A172 (cell line): ENCODE data around the gene AADAC. TPM values are rescaled to one million over a fixed set of nuclear protein-coding genes. Genes with fewer than 3 reads are reported as not detected.
"Not testable (repeated sequence)": the region's sequence is repeated elsewhere in the genome, so short reads cannot be mapped to it uniquely, and the experiment has no call there.

Source experiments
- DNase-seq: peaks from one replicate; pipeline ENCODE4 v3.0.0-alpha.2; 2015; ENCODE audit warnings: low spot score
- total RNA-seq: library from RNA; depleted of rRNA; stranded (reverse); fragments of >200 nt; shearing (Covaris generic); gene quantifications from 2 replicates; pipeline ENCODE4 v1.2.3, GENCODE V29; 2014; rRNA removed

The AADAC gene, protein sequence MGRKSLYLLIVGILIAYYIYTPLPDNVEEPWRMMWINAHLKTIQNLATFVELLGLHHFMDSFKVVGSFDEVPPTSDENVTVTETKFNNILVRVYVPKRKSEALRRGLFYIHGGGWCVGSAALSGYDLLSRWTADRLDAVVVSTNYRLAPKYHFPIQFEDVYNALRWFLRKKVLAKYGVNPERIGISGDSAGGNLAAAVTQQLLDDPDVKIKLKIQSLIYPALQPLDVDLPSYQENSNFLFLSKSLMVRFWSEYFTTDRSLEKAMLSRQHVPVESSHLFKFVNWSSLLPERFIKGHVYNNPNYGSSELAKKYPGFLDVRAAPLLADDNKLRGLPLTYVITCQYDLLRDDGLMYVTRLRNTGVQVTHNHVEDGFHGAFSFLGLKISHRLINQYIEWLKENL
- total RNA-seq, result 2.3 and 2.8 TPM in 2 replicates

DNA sequence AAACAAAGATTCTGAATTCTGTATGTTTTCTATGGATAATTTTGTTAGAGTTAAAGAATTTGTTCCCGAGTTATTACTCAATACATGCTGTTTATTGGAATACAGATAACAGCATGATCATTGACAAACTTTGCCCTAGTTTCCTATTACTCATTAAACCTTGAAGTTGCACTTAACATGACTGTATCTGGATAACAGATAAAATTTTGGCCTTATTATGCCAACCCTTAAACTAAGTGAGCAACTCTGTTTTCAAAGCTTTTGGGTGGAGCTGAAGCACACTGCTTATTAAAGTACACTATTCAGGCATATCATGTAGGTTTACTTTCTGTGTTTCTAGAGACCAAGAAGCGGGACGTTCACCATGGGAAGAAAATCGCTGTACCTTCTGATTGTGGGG, at the start of gene AADAC:
AADAC (plus strand) TSS at position 318 of the 400 bp plus-strand sequence; CDS start at position 365, 47 bp downstream.
- no peak for DNase-seq

GRCh38 chr3:151764699-151765098, 49.2 kb upstream of the AADAC start:
- DNase-seq, result not testable (repeated sequence)

DNA sequence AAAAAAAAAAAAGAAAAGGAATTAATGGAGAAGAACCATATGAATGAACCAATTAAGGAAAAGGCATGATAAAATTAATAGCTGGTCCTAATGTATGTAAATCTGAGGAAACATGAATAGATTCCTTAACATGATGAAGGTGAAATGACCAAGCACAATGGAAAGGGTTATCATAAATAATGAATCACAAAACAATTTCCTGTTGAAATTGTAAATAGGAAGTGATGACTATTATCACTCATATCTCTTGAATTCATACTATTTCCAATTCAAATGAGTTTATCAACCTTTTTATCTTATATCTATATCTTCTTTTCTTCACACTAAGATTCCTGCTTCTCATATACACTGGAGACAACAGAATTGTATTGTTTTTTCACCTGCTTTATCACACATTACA, 48.2 kb upstream of the AADAC start:
- DNase-seq, result peak; percentile 43

DNA sequence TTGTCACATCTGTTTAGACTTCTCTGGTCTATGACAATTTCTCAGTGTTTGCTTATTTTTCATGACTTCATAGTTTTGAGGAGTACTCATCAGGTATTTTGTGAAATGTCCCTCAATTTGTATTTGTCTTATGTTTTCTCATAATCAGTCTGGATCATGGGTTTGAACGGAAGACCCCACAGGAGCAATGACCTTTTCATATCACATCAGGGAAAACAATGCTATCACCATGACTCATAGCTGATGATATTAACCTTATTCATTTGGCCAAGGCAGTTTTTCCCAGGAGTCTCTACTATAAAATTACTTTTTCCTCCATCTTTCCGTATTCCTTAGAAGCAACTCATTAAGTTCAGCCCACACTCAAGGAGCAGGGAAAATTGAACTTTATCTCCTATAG, 47.5 kb upstream of the AADAC start:
- DNase-seq, result peak; percentile 91

DNA sequence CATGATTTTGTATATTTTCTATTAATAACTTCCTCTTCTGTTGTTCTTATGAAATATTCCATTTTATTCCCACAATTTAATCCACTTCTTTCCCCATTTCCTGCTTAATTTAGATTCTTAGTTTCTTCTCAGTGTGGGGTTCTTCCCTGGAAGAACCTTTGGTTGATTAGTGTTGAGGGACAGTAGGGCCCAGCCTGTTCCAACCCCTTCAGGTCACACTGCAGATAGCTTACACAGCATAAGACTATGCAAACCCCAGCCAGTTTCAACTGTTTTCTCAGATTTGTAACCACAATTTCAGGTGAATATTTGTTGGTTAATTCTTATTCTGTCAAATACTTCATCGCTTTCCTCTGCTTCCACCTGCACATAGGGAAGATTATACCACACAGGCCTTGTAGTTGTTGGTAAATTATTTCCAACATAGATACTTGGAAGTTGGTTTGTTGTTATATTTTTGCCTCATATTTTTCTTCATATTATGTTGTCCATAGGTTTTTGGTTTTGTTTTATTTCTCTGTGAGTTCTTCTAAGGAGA, 45.5 kb upstream of the AADAC start:
- DNase-seq, result peak; percentile 50

GRCh38 chr3:151769175-151769574, 44.7 kb upstream of the AADAC start:
- no peak for DNase-seq

DNA sequence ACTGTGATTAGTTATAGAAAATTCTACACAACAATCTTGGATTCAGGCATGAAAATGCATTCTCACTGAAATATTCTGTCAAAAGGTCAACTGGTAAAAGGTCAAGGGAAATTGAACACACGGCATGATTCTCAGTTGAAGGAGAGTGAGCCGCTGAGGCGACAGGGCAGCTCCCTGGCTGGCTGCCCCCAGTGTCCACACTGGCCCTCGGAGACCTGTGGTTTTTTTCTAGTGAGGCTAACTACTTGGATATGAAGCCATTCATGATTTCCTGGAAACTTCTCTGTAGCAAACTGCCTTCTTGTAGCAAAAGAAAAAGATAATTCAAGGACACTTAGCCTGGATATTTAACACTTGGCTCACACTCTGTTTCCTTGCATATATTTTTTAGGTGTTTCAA, 43.0 kb upstream of the AADAC start:
- DNase-seq, result peak; percentile 54

DNA sequence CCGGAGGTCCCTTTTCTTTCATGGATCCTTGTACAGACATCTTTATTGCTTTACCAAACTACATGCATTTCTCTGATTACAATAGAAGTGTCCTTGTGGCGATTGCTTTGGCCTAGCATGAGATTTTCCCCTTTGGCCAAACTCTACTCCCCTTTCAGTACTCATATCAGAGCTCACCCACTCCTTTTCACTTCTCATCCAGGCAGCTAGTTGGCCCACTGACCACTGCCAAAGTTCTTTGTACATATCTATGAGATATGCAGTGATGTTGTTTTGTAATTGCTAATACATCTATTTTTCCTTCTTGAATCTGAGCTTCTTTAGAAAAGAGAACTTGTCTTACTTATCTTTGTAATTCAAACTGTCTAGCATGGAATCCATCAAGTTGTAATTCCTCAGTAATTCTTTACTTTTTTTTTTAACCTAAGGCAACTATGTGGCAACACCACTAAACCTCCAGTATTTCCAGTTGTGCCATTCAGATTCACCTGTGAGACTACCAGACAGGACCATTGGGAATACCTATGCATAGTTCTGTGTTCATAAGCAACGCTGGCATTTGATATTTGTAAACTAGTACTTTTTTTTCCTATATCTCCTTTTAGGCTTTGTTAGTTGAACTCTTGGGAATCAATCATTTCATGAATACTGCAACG, 41.0 kb upstream of the AADAC start:
- no peak for DNase-seq

GRCh38 chr3:151774235-151774634, 39.7 kb upstream of the AADAC start:
- no peak for DNase-seq

DNA sequence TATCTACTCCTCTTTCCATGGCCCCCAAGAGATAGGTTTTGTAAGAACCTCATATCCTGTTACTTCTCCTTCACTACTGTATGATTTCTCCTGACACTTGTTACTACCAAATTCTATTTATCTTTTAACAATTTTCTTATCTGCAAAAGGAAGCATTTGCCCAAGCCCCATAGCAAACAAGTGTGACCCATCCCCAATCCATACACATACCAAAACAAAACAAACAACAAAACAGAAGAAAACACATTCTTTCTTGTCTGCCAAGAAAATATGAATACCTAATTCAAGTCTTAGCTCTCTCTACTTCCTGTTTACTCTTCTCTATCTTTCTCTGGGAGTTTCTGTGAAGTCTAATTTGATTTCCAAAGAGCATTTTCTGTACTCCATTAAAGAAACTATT, 39.0 kb upstream of the AADAC start:
- no peak for DNase-seq

DNA sequence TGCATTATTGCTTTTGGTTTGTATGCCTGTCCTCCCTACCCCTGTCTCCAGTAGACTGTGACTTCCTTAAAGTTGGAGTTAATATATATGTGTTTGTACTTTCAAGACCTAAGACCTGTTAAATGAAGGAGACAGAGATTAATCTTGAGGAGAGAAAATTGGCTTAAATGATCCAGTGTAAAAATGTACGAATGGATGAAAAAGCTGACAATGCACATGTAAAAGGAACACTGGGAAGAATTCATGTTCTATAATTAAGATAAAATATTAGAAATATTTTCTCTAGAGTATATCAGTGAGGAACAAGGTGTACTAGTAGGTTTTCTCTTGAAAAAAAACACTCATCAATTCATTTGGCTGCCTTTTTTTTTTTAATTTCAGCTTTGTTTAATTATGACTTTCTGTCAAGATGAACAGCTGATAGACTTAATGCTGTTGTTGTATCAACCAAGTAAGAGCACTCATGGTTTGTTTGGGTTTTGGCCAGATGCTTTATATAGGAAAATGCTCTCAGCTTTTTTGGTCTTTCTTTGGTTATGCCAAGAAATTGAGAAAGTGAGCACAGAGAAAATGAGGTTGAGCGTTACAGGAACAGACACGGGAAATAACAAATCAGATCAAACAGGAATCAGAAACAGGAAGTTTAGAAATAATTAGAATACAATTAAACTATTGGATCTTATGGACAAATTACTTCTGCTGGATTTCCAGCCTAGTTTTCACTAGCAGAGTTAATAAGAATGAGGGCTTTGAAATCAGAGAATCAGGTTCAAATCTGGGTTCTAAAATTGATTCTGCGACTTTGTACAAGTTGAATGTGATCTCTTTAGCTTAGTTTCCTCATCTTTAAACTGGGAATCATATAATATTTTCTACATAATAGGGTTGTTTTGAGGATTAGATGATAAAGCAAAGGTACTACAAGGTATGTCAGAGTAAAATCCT, 38.3 kb upstream of the AADAC start:
- DNase-seq, result no peak

DNA sequence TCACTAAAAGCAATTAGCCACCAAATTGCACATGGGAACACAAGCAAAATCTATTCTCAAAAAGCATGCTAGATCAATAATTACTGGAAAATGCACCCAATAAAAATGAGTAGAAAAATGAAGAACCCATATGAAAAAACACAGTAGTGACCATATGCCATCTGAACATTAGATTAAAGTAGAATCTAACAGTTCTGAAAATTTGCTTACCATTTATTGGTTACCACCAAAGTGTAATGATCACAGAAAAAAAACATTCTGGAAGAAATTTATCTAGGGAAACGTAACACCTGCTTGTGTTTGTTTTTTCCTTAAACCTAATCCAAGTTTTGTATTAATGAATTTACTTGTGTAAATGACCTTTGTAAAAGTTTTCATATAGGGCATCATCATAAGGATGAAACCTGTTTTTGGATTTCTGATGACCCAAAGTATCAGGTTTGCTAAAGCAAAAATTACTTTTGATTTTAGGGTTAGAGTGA, 37.6 kb upstream of the AADAC start:
- no peak for DNase-seq

- no peak for DNase-seq
Observed at GRCh38 chr3:151777880-151778279, 36.0 kb upstream of the AADAC start.

DNA sequence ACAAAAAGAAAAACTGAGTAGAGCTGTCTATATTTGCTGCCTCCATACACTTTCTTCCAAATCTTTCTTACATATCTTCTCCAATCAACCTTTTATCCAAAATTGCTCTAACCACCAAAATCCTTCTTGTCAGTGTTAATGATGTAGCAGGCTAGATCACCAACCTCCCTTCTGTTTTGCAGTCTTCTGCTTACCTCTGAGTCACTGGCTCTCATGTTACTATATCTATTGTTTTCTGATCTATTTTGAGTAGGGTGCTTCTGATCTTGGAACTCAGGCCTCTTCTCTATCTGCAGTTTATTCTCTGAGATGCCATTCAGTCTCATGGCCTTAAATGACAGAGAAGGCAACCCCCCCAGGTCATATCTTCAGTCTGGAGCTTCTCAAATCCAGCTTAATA, 26.3 kb upstream of the AADAC start:
- DNase-seq, result no peak

- DNase-seq, result no peak
Observed at GRCh38 chr3:151788401-151788800, 25.5 kb upstream of the AADAC start.

DNA sequence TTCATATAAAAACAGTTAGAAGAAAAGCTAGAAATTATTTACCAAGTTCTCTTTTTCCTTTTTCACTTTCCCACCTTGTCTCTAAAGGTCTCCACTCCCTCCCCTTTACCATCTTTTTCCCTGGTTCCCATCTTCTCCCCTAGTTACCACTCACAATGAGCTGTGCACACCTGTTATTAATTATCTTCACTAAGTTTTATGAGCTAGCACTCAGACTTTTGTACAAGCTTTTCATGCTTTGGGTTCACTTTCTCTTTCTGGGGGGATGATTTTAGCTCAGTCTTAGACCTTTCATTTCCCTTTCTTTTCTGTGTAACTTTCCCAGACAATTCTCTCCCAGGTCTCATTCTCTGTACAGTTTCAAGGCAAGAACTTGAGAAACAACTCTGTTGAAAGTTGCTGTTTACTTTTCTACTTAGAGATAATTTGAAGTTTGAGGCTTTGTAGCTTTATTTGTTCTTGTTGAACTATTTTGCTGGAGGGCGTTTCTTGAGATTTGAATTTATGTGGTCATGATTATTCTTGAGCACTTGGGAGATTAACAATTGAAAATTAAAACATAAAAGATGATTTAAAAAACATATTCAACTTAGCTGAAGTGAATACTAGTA, 24.0 kb upstream of the AADAC start:
- DNase-seq, result no peak

DNA sequence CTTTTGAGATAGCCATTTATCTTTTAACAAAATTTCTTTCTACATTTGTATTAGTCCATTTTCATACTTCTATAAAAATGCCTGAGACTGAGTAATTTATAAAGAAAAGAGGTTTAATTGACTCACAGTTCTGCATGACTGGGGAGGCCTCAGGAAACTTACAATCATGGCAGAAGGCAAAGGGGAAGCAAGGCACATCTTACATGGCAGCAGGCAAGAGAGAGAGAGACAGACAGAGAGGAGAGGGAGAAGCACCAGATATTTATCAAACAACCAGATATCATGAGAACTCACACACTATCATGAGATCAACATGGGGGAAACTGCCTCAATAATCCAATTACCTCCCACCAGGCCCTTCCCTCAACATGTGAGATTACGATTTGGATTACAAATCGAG, 23.2 kb upstream of the AADAC start:
- not testable (repeated sequence) for DNase-seq

- DNase-seq, result no peak
Observed at GRCh38 chr3:151792411-151792810, 21.5 kb upstream of the AADAC start.

DNA sequence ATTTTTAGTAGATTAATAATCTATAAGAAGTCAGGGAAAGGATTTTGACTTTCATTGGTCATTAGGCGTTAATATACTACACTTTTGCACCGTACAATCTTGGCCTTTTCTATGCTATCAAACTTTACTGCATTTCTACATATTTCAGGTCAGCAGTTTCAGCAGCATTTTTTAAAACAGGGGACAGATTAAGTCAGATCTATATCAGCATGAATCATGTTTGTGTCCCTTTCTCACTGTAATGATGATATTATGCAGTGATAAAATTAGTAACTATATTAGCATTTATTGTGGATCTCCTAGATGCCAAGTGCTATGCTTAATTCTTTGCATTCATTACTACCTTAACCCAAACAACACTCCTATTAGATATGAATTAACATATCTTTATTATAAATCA, 20.3 kb upstream of the AADAC start:
- no peak for DNase-seq

- DNase-seq, result no peak
Observed at GRCh38 chr3:151794080-151794479, 19.8 kb upstream of the AADAC start.

DNA sequence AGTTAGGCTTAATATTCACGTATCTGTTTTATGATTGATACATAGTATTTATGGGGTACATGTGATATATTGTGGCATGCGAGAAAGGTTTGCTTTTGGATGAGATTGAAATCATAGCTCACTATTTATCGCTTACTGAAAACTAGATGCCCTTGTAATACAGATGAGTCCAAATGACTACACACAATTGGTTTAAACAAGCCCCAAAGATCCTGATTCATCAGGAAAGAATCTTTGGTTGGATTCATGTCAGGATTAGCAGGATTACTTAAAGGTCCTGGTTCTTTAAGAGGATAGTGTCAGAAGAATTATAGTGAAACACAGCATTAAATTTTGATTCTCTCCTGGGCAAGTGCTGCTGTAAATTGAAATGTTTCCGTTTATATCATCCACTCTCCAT, 18.6 kb upstream of the AADAC start:
- DNase-seq, result peak; percentile 91
